Caki2 (cell line): Measurements from ENCODE around the gene PRR20C. TPM values are rescaled to one million over a fixed set of nuclear protein-coding genes. Genes with fewer than 3 reads are reported as not detected.
"Not testable (repeated sequence)": the region's sequence is repeated elsewhere in the genome, so short reads cannot be mapped to it uniquely, and the experiment has no call there.

ENCODE experiments used
- DNase-seq: peaks from one replicate; pipeline ENCODE4 v3.0.0-alpha.2; 2015; ENCODE audit warnings: low read depth
- in situ Hi-C: cut with HindIII; loops from 2 replicates; pipeline ENCODE4 v1.10.0; 2016; ENCODE audit warnings: low sequenced_read_pairs, low pct_unique_long_range_greater_than_20kb, mixed read lengths
- total RNA-seq: library from RNA; depleted of rRNA; stranded (reverse); fragments of >200 nt; shearing (Covaris generic); gene quantifications from 2 replicates; pipeline ENCODE4 v1.2.3, GENCODE V29; 2014; ENCODE audit warnings: low replicate concordance; rRNA removed

The PRR20C gene
- not detected in 2 replicates for total RNA-seq

DNA sequence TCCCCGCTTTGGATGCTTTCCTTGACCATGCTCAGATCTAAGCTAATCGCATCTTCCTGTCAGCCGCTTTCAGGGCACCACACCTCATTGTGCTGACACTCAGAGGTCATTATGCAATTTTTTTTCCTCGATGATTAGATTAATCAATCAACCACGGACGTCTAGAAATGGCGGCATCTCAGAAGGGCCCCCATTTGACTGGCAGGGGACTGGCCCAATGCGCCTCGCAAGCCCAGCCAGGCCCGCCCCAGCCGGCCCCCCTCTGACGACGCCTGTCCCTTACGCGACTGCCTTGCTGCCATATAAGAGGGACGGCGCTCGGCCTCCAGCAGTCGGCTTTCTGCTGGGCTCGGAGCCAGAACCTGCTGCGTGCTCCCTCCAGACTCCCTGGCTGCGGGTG lies at the start of gene PRR20C:
PRR20C (plus strand) TSS at position 301 of the 400 bp plus-strand sequence. CDS start 387 bp downstream, outside the sequence.
- in situ Hi-C loops, DNase-seq: not testable (repeated sequence)

- in situ Hi-C loops = no loop called here
- DNase-seq = no peak
These were observed 38.9 kb upstream of the PRR20C start for GRCh38 chr13:57114945-57115344.

DNA sequence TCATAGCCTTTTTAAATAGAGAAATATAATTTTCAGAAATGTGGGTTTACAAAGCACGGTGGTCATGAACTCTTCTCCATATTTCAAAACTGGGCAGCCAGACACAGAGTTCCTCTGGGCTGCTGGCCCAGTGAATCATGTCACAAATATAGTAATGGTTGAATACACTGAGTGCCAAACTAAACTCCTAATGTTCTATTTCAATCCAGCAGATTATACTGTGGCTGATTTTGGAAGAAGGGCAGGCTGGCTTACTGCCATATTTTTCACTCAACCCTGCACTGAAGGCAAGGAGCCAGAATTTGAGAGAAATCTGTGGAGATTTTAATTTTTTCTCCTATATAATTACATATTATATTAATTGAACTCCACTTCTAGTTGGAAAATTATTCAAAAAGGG lies 30.2 kb upstream of the PRR20C start:
- DNase-seq = no peak
- in situ Hi-C loops = no loop called here

- no peak for DNase-seq
- in situ Hi-C loops = no loop called here
These were observed 25.0 kb upstream of the PRR20C start for GRCh38 chr13:57128909-57129308.

DNA sequence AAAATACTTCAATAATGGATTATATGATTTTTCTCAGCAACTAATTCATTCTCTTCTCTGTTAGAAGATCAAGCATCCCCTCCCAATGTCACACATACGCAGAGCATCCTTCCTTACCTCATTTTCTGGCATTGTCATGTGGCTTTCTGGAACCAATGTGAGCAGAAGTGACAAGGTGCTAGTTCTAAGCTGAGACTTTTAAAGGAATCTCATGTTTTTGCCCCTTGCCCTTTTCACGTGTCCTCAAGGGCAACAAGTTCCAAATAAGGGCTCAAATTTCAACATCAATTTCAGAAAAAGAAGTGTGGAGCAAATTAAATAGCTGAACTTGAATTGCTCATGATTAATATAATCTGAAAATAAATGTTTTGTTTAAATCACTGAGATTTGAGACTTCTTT lies 17.8 kb upstream of the PRR20C start:
- in situ Hi-C loops = no loop called here

GRCh38 chr13:57137585-57137984 lies 16.3 kb upstream of the PRR20C start:
- DNase-seq = no peak
- in situ Hi-C loops = no loop called here

More for the DNA sequence above, 17.8 kb upstream of the PRR20C start:
- DNase-seq = no peak

GRCh38 chr13:57138988-57139387 lies 14.9 kb upstream of the PRR20C start:
- in situ Hi-C loops = no loop called here
- no peak for DNase-seq

DNA sequence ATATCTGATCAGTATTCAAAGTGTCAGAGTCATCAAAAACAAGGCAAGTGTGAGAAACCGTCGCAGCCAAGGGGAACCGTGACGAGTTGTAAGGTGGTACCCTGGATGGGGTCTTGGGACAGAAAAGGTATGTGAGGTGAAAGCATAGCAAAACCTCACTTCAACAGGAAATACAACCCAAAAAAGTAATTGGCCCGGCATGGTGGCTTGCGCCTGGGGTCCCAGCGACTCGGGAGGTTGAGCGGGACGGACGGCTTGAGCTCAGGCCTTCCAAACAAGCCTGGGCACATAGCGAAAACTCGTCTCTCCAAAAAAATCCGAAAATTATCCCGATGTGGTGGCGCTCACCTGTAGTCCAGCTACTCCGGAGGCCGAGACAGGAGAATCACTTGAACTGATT lies 14.1 kb upstream of the PRR20C start:
- DNase-seq, in situ Hi-C loops: not testable (repeated sequence)

GRCh38 chr13:57140235-57140968 lies 13.5 kb upstream of the PRR20C start, which contains the start of gene PRR20A:
Gene PRR20A (plus strand): TSS chr13:57140918. CDS start chr13:57141305, 387 bp downstream.
- DNase-seq, in situ Hi-C loops: not testable (repeated sequence)

GRCh38 chr13:57147188-57147587 lies 6.7 kb upstream of the PRR20C start, which contains the start of gene PRR20B:
Gene PRR20B (plus strand): TSS chr13:57147488. CDS start chr13:57147875, 387 bp downstream.
- in situ Hi-C loops, DNase-seq: not testable (repeated sequence)

DNA sequence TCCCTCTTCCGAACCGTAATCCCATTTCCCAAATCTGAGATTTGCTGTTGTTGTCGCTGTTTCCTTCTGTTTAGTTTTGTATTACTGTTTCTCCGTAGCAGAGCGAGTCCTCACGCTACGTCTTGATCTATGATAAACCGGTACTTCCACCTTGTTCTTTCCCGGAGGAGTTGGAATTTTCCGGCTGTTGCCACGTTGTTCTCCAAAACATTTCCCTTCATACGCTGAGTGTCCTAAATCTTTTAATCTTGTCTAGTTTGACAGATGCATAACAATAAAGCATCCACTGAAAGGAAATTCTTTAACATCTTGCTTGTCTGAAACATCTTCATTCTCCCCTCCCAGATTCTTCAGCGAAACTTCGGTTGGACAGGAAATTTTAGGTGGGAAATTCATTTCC lies 5.8 kb upstream of the PRR20C start:
- in situ Hi-C loops, DNase-seq: not testable (repeated sequence)

GRCh38 chr13:57160332-57160731 lies 6.5 kb downstream of the PRR20C start, which contains the start of gene PRR20D:
Gene PRR20D (plus strand): TSS chr13:57160632. CDS start chr13:57161019, 387 bp downstream.
- in situ Hi-C loops, DNase-seq: not testable (repeated sequence)

GRCh38 chr13:57166897-57167296 lies 13.0 kb downstream of the PRR20C start, which contains the start of gene PRR20E:
Gene PRR20E (plus strand): TSS chr13:57167197. CDS start chr13:57167584, 387 bp downstream.
- in situ Hi-C loops, DNase-seq: not testable (repeated sequence)

DNA sequence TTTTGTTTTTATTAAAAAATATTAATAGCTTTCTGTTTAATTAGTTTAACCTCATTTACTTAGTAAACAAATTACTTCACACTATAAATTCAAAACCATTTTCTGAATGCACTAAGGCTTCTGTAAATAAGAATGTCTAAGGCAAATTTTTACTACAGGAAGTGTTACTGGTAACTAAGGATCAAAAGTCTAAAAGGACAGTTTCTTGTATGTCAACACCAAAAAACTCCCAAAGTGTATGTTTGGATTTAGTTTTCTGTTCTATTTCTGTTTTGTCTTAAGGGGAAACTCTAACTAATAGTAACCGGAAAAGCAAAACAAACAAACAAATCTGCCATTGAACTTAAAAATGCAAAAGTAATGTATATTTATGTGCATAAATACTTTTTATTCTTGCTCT lies 37.8 kb downstream of the PRR20C start:
- in situ Hi-C loops = no loop called here
- no peak for DNase-seq

Other genes starting within 250 kb of the PRR20C start
- gene PRR20A, start 13.1 kb upstream of the PRR20C start, total RNA-seq = not detected in 2 replicates
- not detected in 2 replicates for gene PRR20B, start 6.6 kb upstream of the PRR20C start, total RNA-seq
- not detected in 2 replicates for gene PRR20D, start 6.6 kb downstream of the PRR20C start, total RNA-seq
- gene PRR20E, start 13.1 kb downstream of the PRR20C start, total RNA-seq = not detected in 2 replicates